CD4-positive, alpha-beta T cell treated with Interleukin-6 at 100 ng/mL for 8 hours (primary cell): ENCODE data around the gene SSC4D.
"Not testable (repeated sequence)": the region's sequence is repeated elsewhere in the genome, so short reads cannot be mapped to it uniquely, and the experiment has no call there.

Source experiments
- DNase-seq: peaks from one replicate; pipeline ENCODE4 v3.0.0-alpha.2; 2020; ENCODE audit warnings: mixed read lengths, low spot score

The SSC4D gene

DNA sequence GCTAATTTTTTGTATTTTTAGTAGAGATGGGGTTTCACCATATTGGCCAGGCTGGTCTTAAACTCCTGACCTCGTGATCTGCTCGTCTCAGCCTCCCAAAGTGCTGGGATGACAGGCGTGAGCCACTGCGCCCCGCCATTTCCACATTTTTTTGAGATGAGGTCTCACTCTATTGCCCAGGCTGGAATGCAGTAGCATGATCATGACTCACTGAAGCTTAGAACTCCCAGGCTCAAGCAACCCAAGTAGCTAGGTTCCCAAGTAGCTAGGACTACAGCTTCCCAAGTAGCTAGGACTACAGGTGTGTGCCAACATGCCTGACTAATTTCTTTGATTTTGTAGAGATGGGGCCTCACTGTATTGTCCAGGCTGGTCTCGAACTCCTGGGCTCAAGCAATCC, 11.6 kb upstream of the SSC4D start:
- not testable (repeated sequence) for DNase-seq

DNA sequence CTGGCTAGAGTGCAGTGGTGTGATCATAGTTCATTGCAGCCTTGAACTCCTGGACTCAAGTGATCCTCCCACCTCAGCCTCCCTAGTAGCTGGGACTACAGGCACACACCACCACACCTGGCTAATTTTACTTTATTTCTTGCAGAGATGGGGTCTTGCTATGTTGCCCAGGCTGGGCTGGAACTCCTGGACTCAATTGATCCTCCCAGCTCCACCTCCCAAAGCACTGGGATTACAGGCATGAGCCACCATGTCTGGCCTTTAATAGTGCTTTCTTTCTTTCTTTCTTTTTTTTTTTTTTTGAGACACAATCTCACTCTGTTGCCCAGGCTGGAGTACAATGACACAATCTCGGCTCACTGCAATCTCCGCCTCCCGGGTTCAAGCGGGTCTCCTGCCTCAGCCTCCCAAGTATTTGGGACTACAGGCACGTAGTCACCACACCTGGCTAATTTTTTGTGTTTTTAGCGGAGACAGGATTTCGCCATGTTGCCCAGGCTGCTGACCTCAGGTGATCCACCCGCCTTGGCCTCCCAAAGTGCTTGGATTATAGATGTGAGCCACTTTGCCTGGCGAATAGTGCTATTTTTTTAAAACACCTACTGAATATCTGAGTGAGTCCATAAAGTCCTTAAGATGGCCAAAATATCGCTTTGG, 8.3 kb upstream of the SSC4D start:
- DNase-seq, result not testable (repeated sequence)

- DNase-seq, result no peak
Measured at GRCh38 chr7:76412249-76412648, 2.8 kb upstream of the SSC4D start.

DNA sequence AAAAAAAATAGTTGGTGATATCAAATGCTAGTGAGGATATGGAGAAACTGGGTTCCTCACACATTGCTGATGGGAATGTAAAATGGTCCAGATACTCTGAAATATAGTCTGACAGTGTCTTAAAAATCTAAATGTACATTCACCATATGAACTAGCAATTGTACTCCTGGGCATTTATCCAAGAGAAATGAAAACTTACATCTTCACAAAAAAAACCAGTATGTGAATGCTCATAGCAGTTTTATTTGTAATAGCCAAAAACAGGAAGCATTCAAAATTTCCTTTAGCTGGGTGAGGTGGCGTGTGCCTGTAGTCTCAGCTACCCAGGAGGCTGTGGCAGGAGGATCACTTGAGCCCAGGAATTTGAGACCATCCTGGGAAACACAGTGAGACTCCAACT, 2.1 kb upstream of the SSC4D start:
- DNase-seq, result no peak

GRCh38 chr7:76408121-76408560, 1.4 kb downstream of the SSC4D start:
- DNase-seq, result no peak

- DNase-seq, result no peak
Measured at GRCh38 chr7:76407718-76408117, 1.8 kb downstream of the SSC4D start.

DNA sequence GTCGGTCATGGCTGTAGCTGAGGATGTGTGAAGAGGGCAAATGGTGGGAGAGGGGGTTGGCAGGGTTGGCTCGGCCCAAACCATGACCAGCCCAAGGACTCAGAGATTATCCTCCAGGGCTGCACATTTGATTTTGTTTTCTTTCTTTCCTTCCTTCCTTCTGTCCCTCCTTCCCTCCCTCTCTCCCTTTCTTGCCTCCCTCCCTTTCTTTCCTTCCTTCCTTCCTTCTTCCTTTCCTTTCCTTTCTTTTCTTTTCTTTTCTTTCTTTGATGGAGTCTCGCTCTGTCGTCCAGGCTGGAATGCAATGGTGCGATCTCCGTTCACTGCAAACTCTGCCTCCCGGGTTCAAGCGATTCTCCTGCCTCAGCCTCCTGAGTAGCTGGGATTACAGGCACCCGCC, 3.8 kb downstream of the SSC4D start:
- DNase-seq, result no peak

DNA sequence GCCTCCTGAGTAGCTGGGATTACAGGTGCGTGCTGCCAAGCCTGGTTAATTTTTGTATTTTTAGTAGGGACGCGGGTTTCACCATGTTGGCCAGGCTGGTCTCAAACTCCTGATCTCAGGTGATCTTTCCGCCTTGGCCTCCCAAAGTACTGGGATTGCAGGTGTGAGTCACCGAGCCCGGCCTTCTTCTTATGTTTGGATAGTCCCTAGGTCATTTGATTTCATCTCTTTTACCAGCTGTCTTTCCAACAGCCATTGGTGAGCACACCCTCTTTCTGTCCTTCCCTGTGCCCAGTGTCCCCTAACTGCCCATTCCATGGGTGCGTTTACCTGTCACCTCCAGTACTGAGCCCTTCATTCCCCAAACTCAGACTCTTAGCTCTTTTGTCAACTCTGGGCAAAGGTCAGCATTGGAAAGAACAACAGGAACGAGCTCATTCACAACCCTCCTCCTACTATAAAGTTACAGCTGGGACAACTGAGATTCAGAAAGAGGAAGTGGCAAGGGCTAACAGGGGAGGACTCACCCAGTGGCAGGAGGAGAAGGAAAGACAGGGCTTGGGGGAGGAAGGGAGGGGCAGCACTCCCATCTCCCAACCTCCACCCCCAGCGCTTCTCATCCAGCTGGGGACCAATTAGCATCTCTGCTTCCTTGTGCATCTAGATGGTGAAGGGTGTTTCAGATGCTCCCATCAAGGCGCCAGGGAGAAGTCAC, 5.6 kb downstream of the SSC4D start:
- no peak for DNase-seq

DNA sequence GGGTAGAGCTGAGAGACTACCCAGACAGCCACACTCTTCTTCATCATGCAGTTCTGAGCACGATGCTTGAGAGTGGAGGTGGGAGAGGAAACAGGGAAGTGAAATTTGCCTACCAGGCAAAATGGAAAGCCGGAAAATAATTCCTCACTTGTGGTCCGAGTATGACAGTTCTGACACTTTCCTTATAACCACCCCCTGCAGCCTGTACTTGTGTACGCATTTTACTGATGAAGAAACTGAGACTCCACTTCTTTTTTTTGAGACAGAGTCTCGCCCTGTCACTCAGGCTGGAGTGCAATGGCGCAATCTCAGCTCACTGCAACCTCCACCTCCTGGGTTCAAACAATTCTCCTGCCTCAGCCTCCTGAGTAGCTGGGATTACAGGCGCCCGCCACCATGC, 6.4 kb downstream of the SSC4D start:
- not testable (repeated sequence) for DNase-seq

DNA sequence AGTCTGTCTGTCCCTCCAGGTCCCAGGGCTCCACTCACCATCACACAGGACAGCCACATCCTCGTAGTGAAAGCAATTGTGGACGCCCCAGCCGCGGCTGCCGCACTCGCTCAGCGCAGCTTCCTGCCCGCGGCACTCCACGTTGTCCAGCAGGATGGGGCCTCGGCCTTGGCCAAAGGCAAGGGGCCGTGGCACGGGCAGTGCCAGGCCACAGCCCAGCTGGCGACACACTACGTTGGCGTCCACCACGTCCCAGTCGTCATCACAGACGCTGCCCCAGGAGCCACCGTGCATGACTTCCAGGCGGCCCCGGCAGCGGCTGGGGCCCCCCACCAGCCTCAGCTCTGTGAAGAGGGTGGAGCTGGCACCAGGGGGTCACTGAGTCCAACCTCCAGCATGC, 9.2 kb downstream of the SSC4D start:
- no peak for DNase-seq

GRCh38 chr7:76397409-76398183, 11.9 kb downstream of the SSC4D start:
- DNase-seq, result peak; percentile 86

DNA sequence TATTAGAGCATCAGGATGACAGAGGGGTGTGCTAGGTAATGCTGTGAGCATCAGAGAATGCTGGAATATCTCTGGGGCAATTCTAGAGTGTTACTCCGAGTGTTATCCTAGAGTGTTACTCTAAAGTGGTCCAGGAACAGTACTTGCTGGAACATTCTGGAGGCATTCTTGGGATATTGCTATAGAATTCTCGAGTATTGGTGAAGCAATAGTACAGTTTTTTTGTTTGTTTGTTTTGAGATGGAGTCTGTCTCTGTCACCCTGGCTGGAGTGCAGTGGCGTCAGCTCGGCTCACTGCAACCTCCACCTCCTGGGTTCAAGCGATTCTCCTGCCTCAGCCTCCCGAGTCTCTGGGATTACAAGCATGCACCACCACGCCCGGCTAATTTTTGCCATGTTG, 12.6 kb downstream of the SSC4D start:
- no peak for DNase-seq

DNA sequence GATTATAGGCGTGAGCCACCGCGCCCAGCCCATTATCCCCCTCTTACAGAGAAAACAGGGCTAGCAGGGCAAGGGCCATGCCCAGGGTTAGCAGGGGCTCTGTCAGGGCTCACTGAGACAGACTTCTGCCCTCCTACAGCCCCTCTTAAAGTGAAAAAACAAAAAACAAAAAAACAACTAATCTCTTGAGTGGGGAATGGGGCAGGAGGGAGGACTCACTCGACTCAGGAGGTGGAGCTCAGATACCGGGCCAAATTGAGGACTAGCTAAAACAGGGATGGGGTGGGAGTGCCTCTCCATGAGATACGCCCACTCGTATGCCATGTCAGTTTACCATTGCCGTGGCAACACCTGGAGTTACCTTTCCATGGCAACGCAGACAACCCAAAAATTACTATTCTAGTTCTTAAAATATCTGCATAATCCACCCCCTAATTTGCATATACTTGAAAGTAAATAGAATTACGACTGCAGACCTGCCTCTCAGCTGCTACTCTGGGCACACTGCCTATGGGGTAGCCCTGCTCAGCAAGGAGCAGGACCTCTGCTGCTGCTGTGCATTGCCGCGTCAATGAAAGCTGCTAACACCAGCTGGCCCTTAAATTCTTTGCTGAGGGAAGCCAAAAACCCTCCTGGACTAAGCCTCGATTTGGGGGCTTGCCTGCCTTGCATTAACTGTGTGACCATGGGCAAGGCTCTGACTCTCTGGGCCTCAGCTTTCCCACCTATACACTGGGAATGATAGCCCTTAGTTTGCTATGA, 13.4 kb downstream of the SSC4D start:
- DNase-seq, result no peak

DNA sequence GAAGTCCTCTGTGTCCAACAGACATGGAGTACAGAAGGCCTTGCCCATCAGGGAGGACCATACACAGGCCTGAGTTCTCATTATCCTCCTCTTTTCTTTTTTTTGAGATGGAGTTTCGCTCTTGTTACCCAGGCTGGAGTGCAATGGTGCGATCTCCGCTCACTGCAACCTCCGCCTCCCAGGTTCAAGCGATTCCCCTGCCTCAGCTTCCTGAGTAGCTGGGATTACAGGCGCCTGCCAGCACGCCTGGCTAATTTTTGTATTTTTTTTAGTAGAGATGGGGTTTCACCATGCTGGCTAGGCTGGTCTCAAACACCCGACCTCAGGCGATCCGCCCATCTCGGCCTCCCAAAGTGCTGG, 13.9 kb downstream of the SSC4D start:
- DNase-seq, result not testable (repeated sequence)

DNA sequence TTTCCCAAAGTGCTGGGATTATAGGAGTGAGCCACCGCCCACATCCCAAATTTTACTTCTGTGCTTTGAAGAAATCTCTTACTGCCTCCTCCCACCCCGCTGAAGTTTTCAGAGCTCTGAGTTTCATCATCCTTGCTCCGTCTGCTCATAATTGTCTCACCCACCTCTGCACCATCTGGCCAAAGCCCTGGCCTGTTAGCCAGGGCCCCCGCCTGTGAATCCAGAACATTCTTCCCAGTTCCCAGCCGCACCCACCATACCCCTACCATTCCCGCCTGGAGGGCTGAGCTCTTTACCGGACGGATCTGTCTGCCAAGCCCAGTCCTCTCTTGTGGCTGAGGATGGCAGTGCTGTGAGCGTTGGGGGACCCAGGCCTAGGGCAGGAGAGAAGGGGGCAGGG, 14.5 kb downstream of the SSC4D start:
- DNase-seq, result no peak

DNA sequence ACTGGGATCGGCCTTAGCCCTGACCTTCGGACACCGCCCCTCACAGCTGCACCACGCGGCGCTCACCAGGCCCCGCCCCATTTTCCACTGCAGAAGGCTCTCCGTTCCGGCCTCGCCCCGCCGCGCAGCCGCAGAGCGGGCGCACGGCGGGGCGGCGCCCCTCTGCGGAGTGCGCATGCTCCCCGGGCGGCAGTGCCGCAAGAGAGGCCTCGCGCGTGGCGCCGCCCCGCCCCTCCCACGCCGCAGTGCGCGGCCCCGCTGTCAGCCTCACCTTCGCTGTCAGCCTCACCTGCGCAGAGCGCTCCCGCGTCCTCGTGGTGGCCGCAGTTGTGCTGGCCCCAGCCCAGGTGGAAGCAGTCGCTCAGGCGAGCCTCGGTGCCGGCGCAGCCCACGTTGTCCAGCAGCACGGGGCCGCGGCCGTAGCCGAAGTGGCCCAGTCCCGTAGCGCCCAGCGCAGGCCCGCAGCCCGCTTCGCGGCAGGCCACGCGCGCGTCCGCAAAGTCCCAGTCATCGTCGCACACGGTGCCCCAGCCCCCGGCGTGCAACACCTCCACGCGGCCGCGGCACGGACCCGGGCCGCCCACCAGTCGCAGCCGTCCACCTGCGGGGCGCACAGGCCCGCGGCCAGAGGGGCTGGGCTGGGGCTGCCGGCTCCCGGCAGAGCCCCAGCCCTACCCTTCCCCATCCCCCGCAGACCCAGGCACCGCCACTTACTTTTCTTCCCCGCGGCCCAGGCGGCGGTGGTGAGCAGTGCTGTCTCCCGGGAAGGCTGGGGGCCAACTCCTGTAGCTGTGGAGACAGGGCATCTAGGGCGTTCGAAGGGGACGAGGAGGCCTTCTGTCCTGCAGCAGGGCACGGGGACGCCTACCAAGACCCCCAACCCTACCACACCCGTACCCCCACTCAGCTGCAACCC, 16.1 kb downstream of the SSC4D start:
- peak; percentile 91 for DNase-seq

DNA sequence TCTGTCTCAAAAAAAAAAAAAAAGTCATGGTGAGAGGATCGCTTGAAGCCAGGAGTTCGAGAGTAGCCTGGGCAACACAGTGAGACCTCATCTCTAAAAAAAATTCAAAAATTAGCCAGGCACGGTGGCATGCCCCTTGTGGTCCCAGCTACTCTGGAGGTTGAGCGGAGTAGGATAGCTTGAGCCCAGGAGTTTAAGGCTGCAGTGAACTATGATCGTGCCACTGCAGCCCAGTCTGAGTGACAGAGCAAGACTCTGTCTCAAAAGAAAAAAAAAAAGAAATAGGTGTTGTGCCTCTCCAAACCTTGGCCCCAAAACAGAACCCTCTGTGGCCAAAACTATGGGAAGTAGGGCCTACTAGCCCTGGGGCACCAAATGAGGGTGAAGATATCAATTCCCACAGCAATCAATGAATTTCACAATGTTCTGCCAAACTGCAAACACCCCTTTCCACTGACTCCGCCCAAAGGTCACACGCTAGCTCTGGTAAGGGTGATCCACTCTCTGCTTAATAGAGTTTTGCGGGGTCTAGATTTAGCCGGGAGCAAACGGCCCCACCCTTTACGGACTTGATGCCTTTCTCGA, 16.9 kb downstream of the SSC4D start:
- DNase-seq, result no peak

- no peak for DNase-seq
Measured at GRCh38 chr7:76390092-76390491, 19.4 kb downstream of the SSC4D start.

GRCh38 chr7:76387789-76388188, 21.7 kb downstream of the SSC4D start:
- DNase-seq, result not testable (repeated sequence)

DNA sequence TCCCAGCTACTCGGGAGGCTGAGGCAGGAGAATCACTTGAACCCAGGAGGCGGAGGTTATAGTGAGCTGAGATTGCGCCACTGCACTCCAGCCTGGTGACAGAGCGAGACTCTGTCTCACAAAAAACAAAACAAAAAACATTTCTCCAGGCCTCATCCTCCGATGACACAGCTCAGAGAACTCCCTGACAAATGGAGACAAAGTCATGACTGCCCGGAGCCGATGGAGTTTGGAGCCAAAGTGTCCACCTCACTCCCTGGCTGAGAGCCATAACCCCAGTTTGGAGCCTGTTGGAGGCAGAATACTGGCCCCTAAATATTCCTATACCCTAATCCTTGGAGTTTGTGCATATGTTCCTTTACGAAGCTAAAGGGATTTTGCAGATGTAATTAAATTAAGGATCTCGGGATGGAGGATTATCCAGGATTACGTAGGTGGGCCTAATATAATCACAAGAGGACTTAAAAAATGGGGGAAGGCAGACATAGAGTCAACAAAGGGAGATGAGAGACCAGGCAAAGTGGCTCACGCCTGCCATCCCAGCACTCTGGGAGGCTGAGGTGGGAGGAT, 22.7 kb downstream of the SSC4D start:
- no peak for DNase-seq
